Measurements from ENCODE around the gene CDH13. TPM values are rescaled to one million over a fixed set of nuclear protein-coding genes. Genes with fewer than 3 reads are reported as not detected.
A peak's percentile ranks its signal among the peaks of the same experiment; 100 is the strongest.

Gene CDH13
- total RNA-seq, 1 donor from 2014 or later, result 166 TPM

GRCh38 chr16:82755570-82756282 is 129.0 kb downstream of the CDH13 start:
- intact Hi-C loops (cut with DNase I), result no loop called here
- ATAC-seq (ENCODE audit: poor library complexity) (no peak), DNase-seq (no peak)

GRCh38 chr16:82756283-82756599 is 129.5 kb downstream of the CDH13 start:
- intact Hi-C loops (cut with DNase I), result no loop called here
- no peak for ATAC-seq (ENCODE audit: poor library complexity)
- DNase-seq, result no peak

- ATAC-seq (ENCODE audit: poor library complexity) (no peak), DNase-seq (no peak)
- intact Hi-C loops (cut with DNase I), result no loop called here
These were observed 131.6 kb downstream of the CDH13 start for GRCh38 chr16:82758406-82758805.

GRCh38 chr16:82758904-82759303 is 132.1 kb downstream of the CDH13 start:
- intact Hi-C loops (cut with DNase I), result no loop called here
- ATAC-seq (ENCODE audit: poor library complexity), result no peak

GRCh38 chr16:82761236-82761635 is 134.5 kb downstream of the CDH13 start:
- DNase-seq (peak; percentile 89), ATAC-seq (ENCODE audit: poor library complexity) (peak; percentile 90)
- intact Hi-C loops (cut with DNase I), result no loop called here

More at GRCh38 chr16:82758904-82759303, 132.1 kb downstream of the CDH13 start:
- no peak for DNase-seq

- intact Hi-C loops (cut with DNase I), result no loop called here
- peak; percentile 71 for ATAC-seq (ENCODE audit: poor library complexity)
- no peak for DNase-seq
These were observed 135.1 kb downstream of the CDH13 start for GRCh38 chr16:82761858-82762257.

- no peak for DNase-seq
- no peak for ATAC-seq (ENCODE audit: poor library complexity)
- intact Hi-C loops (cut with DNase I), result no loop called here
These were observed 136.6 kb downstream of the CDH13 start for GRCh38 chr16:82763371-82763770.

GRCh38 chr16:82767198-82767597 is 140.4 kb downstream of the CDH13 start:
- no peak for ATAC-seq (ENCODE audit: poor library complexity)
- intact Hi-C loops (cut with DNase I), result no loop called here
- DNase-seq, result no peak

- no peak for ATAC-seq (ENCODE audit: poor library complexity)
These were observed 141.0 kb downstream of the CDH13 start for GRCh38 chr16:82767808-82768207.

GRCh38 chr16:82769845-82770244 is 143.1 kb downstream of the CDH13 start:
- no peak for DNase-seq
- intact Hi-C loops (cut with DNase I), result no loop called here

More at GRCh38 chr16:82767808-82768207, 141.0 kb downstream of the CDH13 start:
- intact Hi-C loops (cut with DNase I), result no loop called here
- DNase-seq, result no peak

GRCh38 chr16:82772215-82772614 is 145.4 kb downstream of the CDH13 start:
- ATAC-seq (ENCODE audit: poor library complexity) (no peak), DNase-seq (no peak)
- intact Hi-C loops (cut with DNase I), result no loop called here

More at GRCh38 chr16:82769845-82770244, 143.1 kb downstream of the CDH13 start:
- peak; percentile 64 for ATAC-seq (ENCODE audit: poor library complexity)

GRCh38 chr16:82773018-82773417 is 146.2 kb downstream of the CDH13 start:
- intact Hi-C loops (cut with DNase I), result no loop called here
- ATAC-seq (ENCODE audit: poor library complexity) (no peak), DNase-seq (no peak)

- ATAC-seq (ENCODE audit: poor library complexity) (no peak), DNase-seq (no peak)
- intact Hi-C loops (cut with DNase I), result no loop called here
These were observed 149.8 kb downstream of the CDH13 start for GRCh38 chr16:82776470-82777146.

GRCh38 chr16:82782715-82783251 is 156.0 kb downstream of the CDH13 start:
- intact Hi-C loops (cut with DNase I), result no loop called here
- ATAC-seq (ENCODE audit: poor library complexity) (peak; percentile 79), DNase-seq (peak; percentile 54)

GRCh38 chr16:82783933-82784572 is 157.3 kb downstream of the CDH13 start:
- intact Hi-C loops (cut with DNase I), result no loop called here
- DNase-seq (no peak), ATAC-seq (ENCODE audit: poor library complexity) (no peak)

- no peak for DNase-seq
- ATAC-seq (ENCODE audit: poor library complexity), result no peak
- intact Hi-C loops (cut with DNase I), result no loop called here
These were observed 157.8 kb downstream of the CDH13 start for GRCh38 chr16:82784573-82784968.

- intact Hi-C loops (cut with DNase I), result no loop called here
- DNase-seq, result no peak
- no peak for ATAC-seq (ENCODE audit: poor library complexity)
These were observed 161.5 kb downstream of the CDH13 start for GRCh38 chr16:82788225-82788624.

GRCh38 chr16:82788919-82789318 is 162.2 kb downstream of the CDH13 start:
- DNase-seq (no peak), ATAC-seq (ENCODE audit: poor library complexity) (no peak)
- intact Hi-C loops (cut with DNase I), result no loop called here

GRCh38 chr16:82792693-82793092 is 165.9 kb downstream of the CDH13 start:
- ATAC-seq (ENCODE audit: poor library complexity), result no peak
- DNase-seq, result no peak
- intact Hi-C loops (cut with DNase I), result no loop called here

All from Right ventricle myocardium superior (tissue), 1 donor.